Karpas-422 (cell line): Measurements from ENCODE around the gene FAM76A. TPM values are rescaled to one million over a fixed set of nuclear protein-coding genes. Genes with fewer than 3 reads are reported as not detected.
"Not testable (repeated sequence)": the region's sequence is repeated elsewhere in the genome, so short reads cannot be mapped to it uniquely, and the experiment has no call there.

Experiments
- DNase-seq: peaks from one replicate; pipeline ENCODE4 v3.0.0-alpha.2; 2015
- H2AFZ ChIP-seq: fragments of 200-600 bp; sonication (generic); 2 replicates; pipeline ENCODE4 v1.6.1; 2014; ENCODE audit warnings: antibody characterized with exemption, low read length, mixed read lengths
- H3K27ac ChIP-seq: fragments of 200-600 bp; sonication (generic); 2 replicates; pipeline ENCODE4 v1.5.1; 2014; ENCODE audit warnings: mild to moderate bottlenecking, low read length, moderate library complexity
- H3K27me3 ChIP-seq: fragments of 200-600 bp; sonication (generic); 2 replicates; pipeline ENCODE4 v1.6.1; 2014; ENCODE audit warnings: low read length, mixed read lengths
- H3K36me3 ChIP-seq: fragments of 200-600 bp; sonication (generic); 2 replicates; pipeline ENCODE4 v1.6.1; 2014; ENCODE audit warnings: low read length, mixed read lengths; ENCODE audit not compliant: insufficient read depth
- H3K4me1 ChIP-seq: fragments of 200-600 bp; sonication (generic); 2 replicates; pipeline ENCODE4 v1.6.1; 2014; ENCODE audit warnings: mild to moderate bottlenecking, low read length, mixed read lengths
- H3K4me2 ChIP-seq: fragments of 200-600 bp; sonication (generic); 2 replicates; pipeline ENCODE4 v1.6.1; 2014; ENCODE audit warnings: low read length, low read depth, mild to moderate bottlenecking; ENCODE audit not compliant: poor library complexity, severe bottlenecking
- H3K4me3 ChIP-seq: fragments of 200-600 bp; sonication (generic); 2 replicates; pipeline ENCODE4 v1.5.1; 2014; ENCODE audit warnings: mild to moderate bottlenecking, antibody characterized with exemption, low read length, mixed read lengths
- H3K79me2 ChIP-seq: fragments of 200-600 bp; sonication (generic); 2 replicates; pipeline ENCODE4 v1.6.1; 2014; ENCODE audit warnings: mild to moderate bottlenecking, low read length, mixed read lengths
- H3K9ac ChIP-seq: fragments of 200-600 bp; sonication (generic); 2 replicates; pipeline ENCODE4 v1.6.0; 2014; ENCODE audit warnings: low read length
- H3K9me2 ChIP-seq: fragments of 200-600 bp; sonication (generic), shearing (Covaris generic); replicated peaks from 2 replicates; pipeline ENCODE4 v1.6.0; 2014; ENCODE audit warnings: mild to moderate bottlenecking, low read length, moderate library complexity; ENCODE audit not compliant: insufficient read depth
- H3K9me3 ChIP-seq: fragments of 300-700, 200-600 bp; sonication (generic); 2 replicates; pipeline ENCODE4 v1.6.1; 2014; ENCODE audit warnings: low read length, mixed read lengths
- H4K20me1 ChIP-seq: fragments of 200-600 bp; sonication (generic); 2 replicates; pipeline ENCODE4 v1.6.1; 2014; ENCODE audit warnings: mild to moderate bottlenecking, antibody characterized with exemption, low read length, low read depth; ENCODE audit not compliant: insufficient read depth
- total RNA-seq: library from RNA; depleted of rRNA; stranded (reverse); fragments of >200 nt; shearing (Covaris generic); gene quantifications from 2 replicates; pipeline ENCODE4 v1.2.3, GENCODE V29; 2014; ENCODE audit warnings: low replicate concordance

Gene FAM76A
- total RNA-seq, 1 experiment from 2014 or later = 18.7 TPM

- Histone ChIP-seq H3K9me3 (no peaks in the 10 kb centered on the region), H3K9me2 (no peaks in the 10 kb centered on the region), H3K4me1 (peaks cover 8% of the 10 kb centered on the region), H3K4me2 (no peak overlapping the region), H4K20me1 (no peaks in the 10 kb centered on the region), H3K4me3 (no peak overlapping the region), H2AFZ (no peak overlapping the region), H3K36me3 (no peaks in the 10 kb centered on the region), H3K9ac (no peak overlapping the region), H3K79me2 (no peaks in the 10 kb centered on the region), H3K27ac (no peak overlapping the region), H3K27me3 (no peaks in the 10 kb centered on the region; the same call in 1 of the 2 replicates)
- DNase-seq = no peak
Observed at GRCh38 chr1:27687906-27688305, 37.9 kb upstream of the FAM76A start.

- no peaks in the 10 kb centered on the region for H3K9me3 ChIP-seq
- peaks cover 8% of the 10 kb centered on the region for H3K4me1 ChIP-seq
- no peaks in the 10 kb centered on the region for H3K36me3 ChIP-seq
- no peaks in the 10 kb centered on the region for H3K79me2 ChIP-seq
- H4K20me1 ChIP-seq = no peaks in the 10 kb centered on the region
- peak overlapping the region; percentile 25 for H3K4me2 ChIP-seq
- H3K4me3 ChIP-seq = no peak overlapping the region
- DNase-seq = no peak
- H2AFZ ChIP-seq = peak overlapping the region; percentile 16; the same call in 1 of the 2 replicates
- H3K9ac ChIP-seq = no peak overlapping the region
- no peaks in the 10 kb centered on the region for H3K9me2 ChIP-seq
- H3K27ac ChIP-seq = no peak overlapping the region
- H3K27me3 ChIP-seq = no peaks in the 10 kb centered on the region; the same call in 1 of the 2 replicates
Observed at GRCh38 chr1:27689423-27690173, 36.2 kb upstream of the FAM76A start.

DNA sequence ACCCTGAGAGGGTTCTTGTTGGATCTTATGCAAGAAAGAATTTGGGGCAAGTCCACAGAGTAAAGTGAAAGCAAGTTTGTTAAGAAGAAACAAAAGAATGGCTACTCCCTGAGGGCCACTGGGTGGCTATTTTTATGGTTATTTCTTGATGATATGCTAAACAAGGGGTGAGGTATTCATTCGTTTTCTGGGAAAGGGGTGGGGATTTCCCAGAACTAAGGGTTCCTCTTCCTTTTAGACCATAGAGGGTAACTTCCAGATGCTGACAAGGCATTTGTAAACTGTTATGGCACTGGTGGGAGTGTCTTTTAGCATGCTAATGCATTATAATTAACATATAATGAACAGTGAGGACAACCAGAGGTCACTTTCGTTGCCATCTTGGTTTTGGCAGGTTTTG lies 35.6 kb upstream of the FAM76A start:
- H3K9me2 ChIP-seq = no peaks in the 10 kb centered on the region
- no peaks in the 10 kb centered on the region for H3K9me3 ChIP-seq
- H3K27ac ChIP-seq = no peak overlapping the region
- no peak overlapping the region for H3K4me3 ChIP-seq
- peak overlapping the region; percentile 16; the same call in 1 of the 2 replicates for H2AFZ ChIP-seq
- H4K20me1 ChIP-seq = no peaks in the 10 kb centered on the region
- H3K79me2 ChIP-seq = no peaks in the 10 kb centered on the region
- no peak for DNase-seq
- peak overlapping the region; percentile 25 for H3K4me2 ChIP-seq
- no peaks in the 10 kb centered on the region for H3K36me3 ChIP-seq
- no peak overlapping the region for H3K9ac ChIP-seq
- peaks cover 8% of the 10 kb centered on the region for H3K4me1 ChIP-seq
- no peaks in the 10 kb centered on the region; the same call in 1 of the 2 replicates for H3K27me3 ChIP-seq

DNA sequence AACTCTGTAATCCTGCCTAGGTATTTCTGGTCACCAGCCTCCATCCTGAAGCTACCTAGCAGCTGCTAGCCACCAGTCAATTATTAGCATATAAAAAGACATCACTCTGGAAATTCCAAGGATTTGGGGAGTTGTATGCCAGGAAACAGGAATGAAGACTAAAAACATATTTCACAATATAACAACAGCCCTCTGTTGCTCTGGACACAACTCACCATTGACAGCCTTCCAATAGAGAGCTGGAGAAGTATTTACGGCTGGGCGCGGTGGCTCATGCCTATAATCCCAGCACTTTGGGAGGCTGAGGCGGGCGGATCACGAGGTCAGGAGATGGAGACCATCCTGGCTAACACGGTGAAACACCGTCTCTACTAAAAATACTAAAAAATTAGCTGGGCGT lies 28.9 kb upstream of the FAM76A start:
- not testable (repeated sequence) for H3K4me3 ChIP-seq, H3K4me1 ChIP-seq, H3K27ac ChIP-seq, H3K27me3 ChIP-seq, H3K9me2 ChIP-seq, H3K9ac ChIP-seq, H2AFZ ChIP-seq, DNase-seq, H3K4me2 ChIP-seq, H4K20me1 ChIP-seq, H3K9me3 ChIP-seq, H3K36me3 ChIP-seq, H3K79me2 ChIP-seq

DNA sequence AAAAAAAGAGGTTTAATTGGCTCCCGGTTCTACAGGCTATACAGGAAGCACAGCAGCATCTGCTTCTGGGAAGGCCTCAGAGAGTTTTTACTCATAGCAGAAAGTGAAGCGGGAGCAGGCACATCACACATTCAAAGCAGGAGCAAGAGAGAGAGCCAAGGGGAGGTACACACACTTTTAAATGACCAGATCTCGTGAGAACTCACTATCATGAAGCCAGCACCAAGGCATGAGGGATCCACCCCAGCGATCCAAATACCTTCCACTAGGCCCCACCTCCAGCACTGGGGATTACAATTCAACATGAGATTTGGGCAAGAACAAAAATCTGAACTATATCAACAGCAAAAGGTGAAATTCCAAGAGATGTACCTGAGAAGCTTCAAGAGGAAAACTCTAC lies 20.8 kb upstream of the FAM76A start:
- Histone ChIP-seq H3K9ac (no peak overlapping the region), H3K4me1 (no peaks in the 10 kb centered on the region), H2AFZ (no peak overlapping the region), H3K79me2 (no peaks in the 10 kb centered on the region), H3K36me3 (no peaks in the 10 kb centered on the region), H3K4me2 (no peak overlapping the region), H4K20me1 (no peaks in the 10 kb centered on the region), H3K9me2 (no peaks in the 10 kb centered on the region), H3K27ac (no peak overlapping the region), H3K9me3 (no peaks in the 10 kb centered on the region), H3K27me3 (0 out of 2 replicates have a peak, but pooled peaks cover 2% of the 10 kb centered on the region), H3K4me3 (no peak overlapping the region)
- no peak for DNase-seq

- Histone ChIP-seq H3K36me3 (no peaks in the 10 kb centered on the region), H2AFZ (no peak overlapping the region), H3K4me1 (no peaks in the 10 kb centered on the region), H3K9me2 (no peaks in the 10 kb centered on the region), H3K4me2 (no peak overlapping the region), H3K79me2 (no peaks in the 10 kb centered on the region), H3K9ac (no peak overlapping the region), H3K9me3 (no peaks in the 10 kb centered on the region), H3K27ac (no peak overlapping the region), H3K4me3 (no peak overlapping the region), H3K27me3 (no peaks in the 10 kb centered on the region), H4K20me1 (no peaks in the 10 kb centered on the region)
- DNase-seq = no peak
Observed at GRCh38 chr1:27705545-27705944, 20.2 kb upstream of the FAM76A start.

GRCh38 chr1:27710574-27710973 lies 15.2 kb upstream of the FAM76A start:
- Histone ChIP-seq H3K9ac (no peak overlapping the region), H4K20me1 (no peaks in the 10 kb centered on the region), H3K9me3 (no peaks in the 10 kb centered on the region), H3K4me2 (no peak overlapping the region), H2AFZ (no peak overlapping the region), H3K27ac (no peak overlapping the region), H3K36me3 (no peaks in the 10 kb centered on the region), H3K27me3 (no peaks in the 10 kb centered on the region), H3K4me3 (no peak overlapping the region), H3K4me1 (no peaks in the 10 kb centered on the region), H3K9me2 (no peaks in the 10 kb centered on the region), H3K79me2 (no peaks in the 10 kb centered on the region)
- no peak for DNase-seq

DNA sequence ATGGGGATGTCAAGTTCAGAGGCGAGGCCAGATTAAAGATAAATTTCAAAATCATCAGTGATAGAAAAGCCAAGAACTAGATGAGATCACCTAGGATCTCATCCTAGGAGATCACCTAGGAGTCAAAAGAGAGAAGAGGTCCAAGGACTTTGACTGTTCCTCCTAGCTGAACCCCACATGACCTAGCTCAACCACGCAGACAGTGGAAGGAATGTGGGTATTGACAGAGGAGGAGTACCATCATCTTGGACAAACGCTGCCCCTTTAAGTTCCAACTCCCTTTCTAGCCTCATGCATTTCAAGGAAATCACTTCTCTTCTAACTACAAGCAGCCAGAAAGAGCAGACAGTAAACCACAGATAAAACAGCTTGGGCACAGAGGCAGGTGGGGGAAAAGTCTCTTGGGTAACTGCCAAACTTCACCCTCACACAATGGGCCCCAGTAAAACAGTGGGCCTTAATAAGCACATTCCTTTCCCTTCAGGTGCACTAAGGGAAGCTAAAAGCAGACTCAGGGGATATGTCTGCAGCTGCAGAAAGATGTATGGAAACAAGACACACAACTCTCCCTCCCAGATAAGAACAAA lies 12.5 kb upstream of the FAM76A start:
- Histone ChIP-seq H3K79me2 (no peaks in the 10 kb centered on the region), H3K9ac (no peak overlapping the region)

More for the DNA sequence above, 12.5 kb upstream of the FAM76A start:
- no peak overlapping the region for H2AFZ ChIP-seq
- no peaks in the 10 kb centered on the region for H3K36me3 ChIP-seq
- no peaks in the 10 kb centered on the region for H4K20me1 ChIP-seq
- H3K4me3 ChIP-seq = no peak overlapping the region
- no peak overlapping the region for H3K4me2 ChIP-seq
- no peaks in the 10 kb centered on the region for H3K9me2 ChIP-seq
- H3K27ac ChIP-seq = no peak overlapping the region
- DNase-seq = no peak
- H3K4me1 ChIP-seq = no peaks in the 10 kb centered on the region
- H3K27me3 ChIP-seq = no peaks in the 10 kb centered on the region
- H3K9me3 ChIP-seq = no peaks in the 10 kb centered on the region
